HEK293T (cell line): Measurements from ENCODE around the gene PKP1.

Experiments used
- ARNT ChIP-seq: fragments of 450-650 bp; IDR thresholded peaks from 2 replicates; pipeline ENCODE4 v1.6.1; 2017; ENCODE audit warnings: mild to moderate bottlenecking
- BHLHE40 ChIP-seq: fragments of 450-650 bp; IDR thresholded peaks from 2 replicates; pipeline ENCODE4 v1.6.1; 2016; ENCODE audit warnings: mild to moderate bottlenecking, moderate library complexity, borderline replicate concordance
- CTBP1 ChIP-seq: fragments of 450-650 bp; IDR thresholded peaks from 2 replicates; pipeline ENCODE4 v1.6.1; 2016; ENCODE audit warnings: borderline replicate concordance
- ELF4 ChIP-seq: fragments of 450-650 bp; IDR thresholded peaks from 2 replicates; pipeline ENCODE4 v1.6.1; 2017; ENCODE audit warnings: antibody characterized with exemption
- FOXA1 ChIP-seq: fragments of 450-650 bp; IDR thresholded peaks from 2 replicates; pipeline ENCODE4 v1.6.1; 2016; ENCODE audit warnings: mild to moderate bottlenecking
- FOXM1 ChIP-seq: fragments of 450-650 bp; IDR thresholded peaks from 2 replicates; pipeline ENCODE4 v1.6.1; 2017; ENCODE audit warnings: mild to moderate bottlenecking, borderline replicate concordance
- LEF1 ChIP-seq: fragments of 450-650 bp; IDR thresholded peaks from 2 replicates; pipeline ENCODE4 v1.6.1; 2017; ENCODE audit warnings: mild to moderate bottlenecking, borderline replicate concordance
- NFRKB ChIP-seq: fragments of 450-650 bp; IDR thresholded peaks from 2 replicates; pipeline ENCODE4 v1.6.1; 2016; ENCODE audit warnings: mild to moderate bottlenecking, moderate library complexity
- SP1 ChIP-seq: fragments of 450-650 bp; IDR thresholded peaks from 2 replicates; pipeline ENCODE4 v1.6.1; 2017
- SUZ12 ChIP-seq: fragments of 450-650 bp; IDR thresholded peaks from 2 replicates; pipeline ENCODE4 v1.6.1; 2016; ENCODE audit warnings: mild to moderate bottlenecking
- TARDBP ChIP-seq: fragments of 450-650 bp; IDR thresholded peaks from 2 replicates; pipeline ENCODE4 v1.6.1; 2016
- ZNF384 ChIP-seq: fragments of 450-650 bp; IDR thresholded peaks from 2 replicates; pipeline ENCODE4 v1.6.1; 2016
- TF ChIP-seq, protein P1 (sequence below): fragments of 450-650 bp; IDR thresholded peaks from 2 replicates; pipeline ENCODE4 v1.6.1; 2016

DNA sequence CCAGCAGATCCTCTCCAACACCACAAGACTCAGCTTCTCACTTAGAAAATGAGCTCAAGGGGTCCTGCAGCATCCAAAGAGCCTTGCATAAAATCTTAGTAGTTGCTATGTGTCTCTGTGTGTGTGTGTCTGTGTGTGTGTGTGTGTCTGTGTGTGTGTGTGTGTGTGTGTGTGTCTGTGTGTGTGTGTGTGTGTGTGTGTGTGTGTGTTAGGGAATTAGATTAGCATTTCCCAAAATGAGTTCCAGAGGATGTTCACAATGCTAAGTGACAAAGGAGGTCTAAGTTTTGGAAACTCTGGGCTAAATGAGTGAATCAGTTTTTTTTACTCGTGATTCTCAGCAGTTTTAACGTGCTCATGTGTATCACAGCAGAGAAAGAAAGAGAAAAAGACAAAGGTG lies 63.7 kb downstream of the PKP1 start:
- TF ChIP-seq, protein P1, sequence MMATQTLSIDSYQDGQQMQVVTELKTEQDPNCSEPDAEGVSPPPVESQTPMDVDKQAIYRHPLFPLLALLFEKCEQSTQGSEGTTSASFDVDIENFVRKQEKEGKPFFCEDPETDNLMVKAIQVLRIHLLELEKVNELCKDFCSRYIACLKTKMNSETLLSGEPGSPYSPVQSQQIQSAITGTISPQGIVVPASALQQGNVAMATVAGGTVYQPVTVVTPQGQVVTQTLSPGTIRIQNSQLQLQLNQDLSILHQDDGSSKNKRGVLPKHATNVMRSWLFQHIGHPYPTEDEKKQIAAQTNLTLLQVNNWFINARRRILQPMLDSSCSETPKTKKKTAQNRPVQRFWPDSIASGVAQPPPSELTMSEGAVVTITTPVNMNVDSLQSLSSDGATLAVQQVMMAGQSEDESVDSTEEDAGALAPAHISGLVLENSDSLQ, result no peak
- TF ChIP-seq TARDBP (no peak), CTBP1 (no peak), FOXA1 (no peak), ZNF384 (no peak), SUZ12 (no peak), ELF4 (no peak), SP1 (no peak), FOXM1 (no peak), ARNT (no peak), LEF1 (no peak), BHLHE40 (no peak), NFRKB (no peak)
